Gastroesophageal sphincter (tissue), 3 donors: ENCODE measurements around the gene RIMBP3C.

Experiments
- POLR2A ChIP-seq, 2 donors: fragments of 450-650 bp; IDR thresholded peaks; one replicate each; pipeline ENCODE4 v1.6.1; 2017; ENCODE audit warnings: antibody characterized with exemption in 2 of 2, mild to moderate bottlenecking in 2 of 2, moderate library complexity in 1 of 2
- POLR2AphosphoS5 ChIP-seq: sonication (generic); formaldehyde crosslinking; IDR thresholded peaks from one replicate; pipeline ENCODE4 v1.6.1; 2017; ENCODE audit warnings: antibody characterized with exemption
- TF ChIP-seq, protein P1 (sequence below), 4 experiments: fragments of 200-600 bp in 2 of 4; fragments of 450-650 bp in 2 of 4; sonication (generic) in 1 of 4; IDR thresholded peaks; one replicate each; pipeline ENCODE4 v1.5.1; 2017 to 2019; ENCODE audit warnings: antibody characterized with exemption in 4 of 4, mild to moderate bottlenecking in 2 of 4, moderate library complexity in 2 of 4

DNA sequence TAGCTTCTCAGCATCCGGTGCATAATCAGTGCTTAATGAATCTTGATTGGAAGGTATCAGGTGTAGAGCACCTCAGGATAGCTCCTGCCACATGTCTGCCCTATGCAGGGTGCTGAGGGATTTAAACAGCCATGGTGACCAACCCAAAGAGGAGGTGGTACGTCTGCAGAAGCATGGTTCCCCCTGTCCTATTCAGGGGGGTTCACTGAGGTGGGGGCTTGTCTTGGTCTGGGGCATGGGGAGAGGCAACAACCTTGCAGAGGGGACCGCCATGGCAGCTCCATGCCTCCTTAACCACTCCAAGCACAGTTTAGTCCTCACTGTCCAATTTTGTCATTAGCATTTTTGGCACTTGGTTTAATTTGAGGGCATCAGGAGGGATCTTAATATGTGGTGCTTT is 41.2 kb upstream of the RIMBP3C start:
- no peak for TF ChIP-seq POLR2A (IDR thresholded peaks at IDR 0.05)
- TF ChIP-seq, protein P1, sequence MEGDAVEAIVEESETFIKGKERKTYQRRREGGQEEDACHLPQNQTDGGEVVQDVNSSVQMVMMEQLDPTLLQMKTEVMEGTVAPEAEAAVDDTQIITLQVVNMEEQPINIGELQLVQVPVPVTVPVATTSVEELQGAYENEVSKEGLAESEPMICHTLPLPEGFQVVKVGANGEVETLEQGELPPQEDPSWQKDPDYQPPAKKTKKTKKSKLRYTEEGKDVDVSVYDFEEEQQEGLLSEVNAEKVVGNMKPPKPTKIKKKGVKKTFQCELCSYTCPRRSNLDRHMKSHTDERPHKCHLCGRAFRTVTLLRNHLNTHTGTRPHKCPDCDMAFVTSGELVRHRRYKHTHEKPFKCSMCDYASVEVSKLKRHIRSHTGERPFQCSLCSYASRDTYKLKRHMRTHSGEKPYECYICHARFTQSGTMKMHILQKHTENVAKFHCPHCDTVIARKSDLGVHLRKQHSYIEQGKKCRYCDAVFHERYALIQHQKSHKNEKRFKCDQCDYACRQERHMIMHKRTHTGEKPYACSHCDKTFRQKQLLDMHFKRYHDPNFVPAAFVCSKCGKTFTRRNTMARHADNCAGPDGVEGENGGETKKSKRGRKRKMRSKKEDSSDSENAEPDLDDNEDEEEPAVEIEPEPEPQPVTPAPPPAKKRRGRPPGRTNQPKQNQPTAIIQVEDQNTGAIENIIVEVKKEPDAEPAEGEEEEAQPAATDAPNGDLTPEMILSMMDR (IDR thresholded peaks at IDR 0.05): no peak
- TF ChIP-seq POLR2AphosphoS5: no peak
